Uterus (tissue), 4 donors: ENCODE results near the gene SULT1A2. TPM values are rescaled to one million over a fixed set of nuclear protein-coding genes. Genes with fewer than 3 reads are reported as not detected.
A peak's percentile ranks its signal among the peaks of the same experiment; 100 is the strongest.
"Not testable (repeated sequence)": the region's sequence is repeated elsewhere in the genome, so short reads cannot be mapped to it uniquely, and the experiment has no call there.

Experiments used
- DNase-seq, 2 donors: peaks; one replicate each; pipeline ENCODE4 v3.0.0-alpha.2; 2019 to 2020
- H3K27ac ChIP-seq, 2 donors: fragments of 200-600 bp; sonication (generic); 1 replicate in 1 of 2; 2 replicates in 1 of 2; pipeline ENCODE4 v1.5.1; 2016 to 2018
- H3K27me3 ChIP-seq, 2 donors: fragments of 200-600 bp; sonication (generic); one replicate each; pipeline ENCODE4 v1.5.1; 2018 to 2019; ENCODE audit warnings: control low read depth in 1 of 2
- H3K36me3 ChIP-seq, 2 donors: fragments of 200-600 bp; sonication (generic); one replicate each; pipeline ENCODE4 v1.5.1; 2019; ENCODE audit warnings: control low read depth in 1 of 2
- H3K4me1 ChIP-seq, 2 donors: fragments of 200-600 bp; sonication (generic); one replicate each; pipeline ENCODE4 v1.5.1; 2018 to 2019; ENCODE audit warnings: control low read depth in 1 of 2
- H3K4me3 ChIP-seq, 2 donors: fragments of 200-600 bp; sonication (generic); 1 replicate in 1 of 2; 2 replicates in 1 of 2; pipeline ENCODE4 v1.5.1; 2018 to 2019; ENCODE audit warnings: mild to moderate bottlenecking in 1 of 2
- H3K9me3 ChIP-seq, 2 donors: fragments of 200-600 bp; sonication (generic); one replicate each; pipeline ENCODE4 v1.5.1; 2019; ENCODE audit warnings: control low read depth in 1 of 2
- CTCF ChIP-seq, 4 experiments: fragments of 200-600 bp in 2 of 4; fragments of 450-650 bp in 2 of 4; sonication (generic) in 2 of 4; IDR thresholded peaks; one replicate each; pipeline ENCODE4 v1.5.1; 2016 to 2019; ENCODE audit warnings: antibody characterized with exemption in 4 of 4, mild to moderate bottlenecking in 2 of 4, moderate library complexity in 1 of 4
- POLR2A ChIP-seq, 2 donors: fragments of 450-650 bp; IDR thresholded peaks; one replicate each; pipeline ENCODE4 v1.6.1; 2016; ENCODE audit warnings: antibody characterized with exemption in 2 of 2, mild to moderate bottlenecking in 1 of 2, moderate library complexity in 1 of 2
- intact Hi-C: fragments of 100-400 bp; cut with DNase I; formaldehyde crosslinking; loops from one replicate; pipeline ENCODE4 v1.15.1; 2023; ENCODE audit warnings: low total_unique reads
- total RNA-seq, 4 donors: library from RNA; depleted of rRNA in 3 of 4; stranded (reverse); fragments of >200 nt in 3 of 4; gene quantifications; one replicate each; pipeline versions ENCODE4 v1.1.0 to v1.2.4, GENCODE V29; 2014 to 2023
- donor health status: DM: yes; HTN: yes; CAD: no.

Gene SULT1A2
- total RNA-seq, 4 donors from 2014 or later: 0.41 to 0.46 TPM; not detected in 2

GRCh38 chr16:28621481-28622155 is 24.8 kb upstream of the SULT1A2 start:
- no peaks in the 10 kb centered on the region for H3K9me3 ChIP-seq
- no peak for DNase-seq
- no peak overlapping the region for H3K4me3 ChIP-seq
- H3K4me1 ChIP-seq: peaks cover 0 to 6% of the 10 kb centered on the region in 2 donors
- H3K36me3 ChIP-seq: no peaks in the 10 kb centered on the region
- no peak overlapping the region for H3K27ac ChIP-seq
- intact Hi-C loops: no loop called here
- H3K27me3 ChIP-seq: no peaks in the 10 kb centered on the region
- TF ChIP-seq CTCF (IDR thresholded peaks at IDR 0.05) (no peak), POLR2A (IDR thresholded peaks at IDR 0.05) (no peak)

DNA sequence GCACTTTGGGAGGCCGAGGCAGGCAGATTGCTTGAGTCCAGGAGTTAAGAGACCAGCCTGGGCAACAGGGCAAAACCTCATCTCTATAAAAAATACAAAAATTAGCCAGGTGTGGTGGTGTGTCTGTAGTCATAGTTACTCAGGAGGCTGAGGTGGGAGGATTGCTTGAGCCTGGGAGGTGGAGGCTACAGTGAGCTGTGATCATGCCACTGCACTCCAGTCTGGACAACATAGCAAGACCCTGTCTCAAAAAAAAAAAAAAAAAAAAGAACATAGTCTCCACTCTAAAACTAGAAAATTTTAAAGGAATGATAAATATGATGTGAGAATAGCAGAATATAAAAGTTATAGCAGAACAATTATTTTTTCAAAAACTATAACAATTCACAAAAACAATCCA is 23.5 kb upstream of the SULT1A2 start:
- intact Hi-C loops, H3K9me3 ChIP-seq, DNase-seq, H3K4me1 ChIP-seq, H3K36me3 ChIP-seq, H3K27ac ChIP-seq, H3K27me3 ChIP-seq, H3K4me3 ChIP-seq: not testable (repeated sequence)

DNA sequence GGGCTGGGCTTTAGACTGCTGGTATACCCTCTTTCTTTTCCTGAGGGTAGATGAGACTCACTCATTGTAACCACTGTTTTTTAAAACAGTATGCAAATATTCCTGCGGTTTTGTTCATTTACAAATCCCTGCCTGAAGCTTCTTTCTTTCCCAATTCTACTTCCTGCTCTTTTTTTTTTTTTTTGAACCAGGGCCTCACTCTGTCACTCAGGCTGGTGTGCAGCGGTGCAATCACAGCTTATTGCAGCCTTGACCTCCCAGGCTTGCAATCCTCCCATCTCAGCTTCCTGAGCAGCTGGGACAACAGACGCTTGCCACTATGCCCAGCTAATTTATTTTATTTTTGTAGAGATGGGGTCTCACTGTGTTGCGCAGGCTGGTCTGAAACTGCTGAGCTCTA is 21.0 kb upstream of the SULT1A2 start:
- Histone ChIP-seq H3K4me3 (no peak overlapping the region), H3K27ac (no peak overlapping the region), H3K9me3 (no peaks in the 10 kb centered on the region), H3K4me1 (no peaks in the 10 kb centered on the region), H3K36me3 (no peaks in the 10 kb centered on the region), H3K27me3 (no peaks in the 10 kb centered on the region)
- DNase-seq: no peak
- no peak for TF ChIP-seq CTCF (IDR thresholded peaks at IDR 0.05)
- TF ChIP-seq POLR2A (IDR thresholded peaks at IDR 0.05): no peak
- intact Hi-C loops: no loop called here

DNA sequence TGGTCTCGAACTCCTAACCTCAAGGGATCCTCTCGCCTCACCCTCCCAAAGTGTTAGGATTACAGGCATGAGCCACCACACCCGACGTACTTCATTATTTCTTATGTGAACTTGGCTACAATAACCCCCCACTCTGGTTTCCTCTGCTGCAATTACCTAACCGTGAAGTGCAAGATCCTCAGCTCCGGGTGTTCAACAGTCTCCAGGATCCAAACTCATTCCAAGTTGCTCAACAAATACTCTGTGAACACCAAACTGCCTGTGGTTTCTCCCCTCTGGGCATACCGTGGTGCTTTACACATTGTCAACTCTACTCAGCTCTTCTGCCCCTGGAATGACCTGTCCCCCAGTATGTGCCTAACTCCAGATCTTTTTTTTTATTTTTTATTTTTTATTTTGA is 19.8 kb upstream of the SULT1A2 start:
- intact Hi-C loops: no loop called here

GRCh38 chr16:28616224-28616577 is 19.4 kb upstream of the SULT1A2 start:
- H3K4me3 ChIP-seq, H3K36me3 ChIP-seq, H3K27ac ChIP-seq, H3K4me1 ChIP-seq, H3K9me3 ChIP-seq, H3K27me3 ChIP-seq, intact Hi-C loops, DNase-seq: not testable (repeated sequence)

More for the DNA sequence above, 19.8 kb upstream of the SULT1A2 start:
- H3K4me1 ChIP-seq: no peaks in the 10 kb centered on the region
- H3K27ac ChIP-seq: no peak overlapping the region
- no peak for DNase-seq
- H3K4me3 ChIP-seq: no peak overlapping the region
- H3K27me3 ChIP-seq: no peaks in the 10 kb centered on the region
- TF ChIP-seq CTCF (IDR thresholded peaks at IDR 0.05) (no peak), POLR2A (IDR thresholded peaks at IDR 0.05) (no peak)
- H3K36me3 ChIP-seq: no peaks in the 10 kb centered on the region
- no peaks in the 10 kb centered on the region for H3K9me3 ChIP-seq

DNA sequence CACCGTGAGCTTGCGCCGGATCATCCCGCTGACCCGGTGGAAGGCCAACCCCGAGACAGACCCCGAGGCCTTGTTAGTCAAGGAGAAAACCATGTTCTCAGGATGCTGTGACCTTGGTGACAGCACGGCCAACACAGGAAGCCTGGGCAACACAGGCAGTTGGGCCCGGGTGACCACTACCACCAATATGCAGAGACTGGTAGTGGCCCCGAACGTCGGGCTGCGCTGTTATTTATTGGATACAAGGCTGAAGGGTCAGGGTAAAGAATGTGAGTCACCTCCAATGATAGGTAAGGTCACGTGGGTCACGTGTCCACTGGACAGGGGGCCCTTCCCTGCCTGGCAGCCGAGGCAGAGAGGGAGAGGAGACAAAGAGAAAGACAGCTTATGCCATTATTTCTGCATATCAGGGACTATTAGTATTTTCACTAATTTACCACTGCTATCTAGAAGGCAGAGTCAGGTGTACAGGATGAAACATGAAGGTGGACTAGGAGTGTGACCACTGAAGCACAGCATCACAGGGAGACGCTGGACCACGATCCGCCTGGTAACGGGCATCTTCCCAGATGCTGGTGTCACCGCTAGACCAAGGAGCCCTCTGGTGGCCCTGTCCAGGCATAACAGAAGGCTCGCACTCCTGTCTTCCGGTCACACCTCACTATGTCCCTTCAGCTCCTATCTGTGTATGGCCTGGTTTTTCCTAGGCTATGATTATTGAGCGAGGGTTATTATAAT is 18.8 kb upstream of the SULT1A2 start:
- H3K4me1 ChIP-seq, H3K9me3 ChIP-seq, H3K36me3 ChIP-seq, H3K27ac ChIP-seq, intact Hi-C loops, H3K4me3 ChIP-seq, H3K27me3 ChIP-seq: not testable (repeated sequence)
- peak; percentile 45 to 75 (median 67) for TF ChIP-seq CTCF (IDR thresholded peaks at IDR 0.05)
- peak; percentile 51 to 65 for DNase-seq

GRCh38 chr16:28614561-28614960 is 17.7 kb upstream of the SULT1A2 start:
- H3K27ac ChIP-seq, H3K9me3 ChIP-seq, DNase-seq, H3K4me3 ChIP-seq, H3K27me3 ChIP-seq, H3K36me3 ChIP-seq, intact Hi-C loops, H3K4me1 ChIP-seq: not testable (repeated sequence)

- H3K4me3 ChIP-seq, H3K27me3 ChIP-seq, H3K27ac ChIP-seq, DNase-seq, H3K36me3 ChIP-seq, H3K9me3 ChIP-seq, H3K4me1 ChIP-seq, intact Hi-C loops: not testable (repeated sequence)
Measured at GRCh38 chr16:28613912-28614311, 17.1 kb upstream of the SULT1A2 start.
